Measurements from ENCODE around the gene STEAP1. TPM values are rescaled to one million over a fixed set of nuclear protein-coding genes. Genes with fewer than 3 reads are reported as not detected.

Gene STEAP1
- total RNA-seq, 1 experiment from 2014 or later: 4.1 TPM

DNA sequence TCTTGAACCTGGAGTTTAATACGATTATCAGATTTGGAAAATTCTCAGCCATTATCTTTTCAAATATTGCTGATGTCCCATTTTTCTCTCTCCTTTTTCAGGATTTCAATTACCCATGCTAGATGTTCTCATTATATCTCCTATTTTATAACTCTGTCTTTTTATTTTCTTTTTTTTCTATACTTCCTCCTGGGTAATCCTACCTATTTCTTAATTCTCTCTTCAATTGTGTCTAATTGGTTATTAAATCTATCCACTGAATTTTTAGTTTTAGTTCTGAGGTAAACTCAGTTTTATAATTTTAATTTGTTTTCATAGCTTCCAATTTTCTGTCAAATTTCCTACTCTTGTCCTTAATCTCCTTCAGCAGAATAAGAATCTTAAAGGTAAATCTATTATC, 15.6 kb downstream of the STEAP1 start:
- no peaks in the 10 kb centered on the region for H3K27me3 ChIP-seq (ENCODE audit: insufficient read depth, low read length)
- no peak overlapping the region for H3K9ac ChIP-seq (ENCODE audit: extremely low read depth, insufficient read length, low read length)
- Mint-ChIP-seq H3K36me3 (ENCODE audit: insufficient read depth in 1 of 3, low read depth in 3 of 3) (peaks cover 0 to 5% (median 1%) of the 10 kb centered on the region in 3 experiments; a peak in 2 of 7 replicates), H3K4me3 (no peak overlapping the region), H3K9me3 (peaks cover 8% of the 10 kb centered on the region in 2 experiments; a peak in 3 of 5 replicates), H3K4me1 (no peaks in the 10 kb centered on the region), H3K27me3 (ENCODE audit: low read depth) (no peaks in the 10 kb centered on the region), H3K27ac (no peak overlapping the region)
- H2AFZ ChIP-seq (ENCODE audit: low read length): no peak overlapping the region
- H2BK5ac ChIP-seq (ENCODE audit: insufficient read length, low read length): no peak overlapping the region
- no CpG with 5 or more reads among the region's 1 CpG for WGBS (ENCODE audit: extremely low coverage, insufficient read length, low lambda C conversion rate)
- H3K14ac ChIP-seq (ENCODE audit: insufficient read depth, low read length): no peak overlapping the region
- no peaks in the 10 kb centered on the region for H3K23me2 ChIP-seq (ENCODE audit: insufficient read length, low read depth, low read length, poor library complexity, severe bottlenecking)
- H2BK12ac ChIP-seq (ENCODE audit: insufficient read length, low read depth, low read length): no peak overlapping the region
- no peak overlapping the region for H2BK120ac ChIP-seq (ENCODE audit: low read depth, low read length, poor library complexity, severe bottlenecking)
- no peak overlapping the region for H3K23ac ChIP-seq (ENCODE audit: insufficient read length, low read depth, low read length)
- no peak overlapping the region for H4K91ac ChIP-seq (ENCODE audit: insufficient read length, low read depth, low read length)
- H3K79me1 ChIP-seq (ENCODE audit: insufficient read depth, low read depth, low read length, poor library complexity, severe bottlenecking): no peaks in the 10 kb centered on the region
- H3K4me2 ChIP-seq (ENCODE audit: insufficient read depth, insufficient read length, low read length): no peak overlapping the region
- no peak overlapping the region for H3K56ac ChIP-seq (ENCODE audit: insufficient read length, low read depth, low read length)
- no peak overlapping the region for H3K27ac ChIP-seq (ENCODE audit: insufficient read length, low read depth, low read length)
- H2BK15ac ChIP-seq (ENCODE audit: low read depth, low read length): no peak overlapping the region
- no peak overlapping the region for H4K5ac ChIP-seq (ENCODE audit: insufficient read length, low read depth, low read length)
- no peak for DNase-seq
- H3T11ph ChIP-seq (ENCODE audit: low read length): no peak overlapping the region
- H4K8ac ChIP-seq (replicated peaks; ENCODE audit: insufficient read length, low read depth, low read length): no peak overlapping the region
- no peak overlapping the region for H3K4ac ChIP-seq (ENCODE audit: low read depth, low read length)
- H3K9me3 ChIP-seq (ENCODE audit: control insufficient read depth, low read depth, low read length): no peaks in the 10 kb centered on the region
- H4K20me1 ChIP-seq (ENCODE audit: control insufficient read depth, insufficient read depth, insufficient read length): no peaks in the 10 kb centered on the region
- no peaks in the 10 kb centered on the region for H3K79me2 ChIP-seq (ENCODE audit: insufficient read depth, low read length)
- H2BK20ac ChIP-seq (ENCODE audit: low read depth, low read length, poor library complexity, severe bottlenecking): no peak overlapping the region
- TF ChIP-seq, protein P1, sequence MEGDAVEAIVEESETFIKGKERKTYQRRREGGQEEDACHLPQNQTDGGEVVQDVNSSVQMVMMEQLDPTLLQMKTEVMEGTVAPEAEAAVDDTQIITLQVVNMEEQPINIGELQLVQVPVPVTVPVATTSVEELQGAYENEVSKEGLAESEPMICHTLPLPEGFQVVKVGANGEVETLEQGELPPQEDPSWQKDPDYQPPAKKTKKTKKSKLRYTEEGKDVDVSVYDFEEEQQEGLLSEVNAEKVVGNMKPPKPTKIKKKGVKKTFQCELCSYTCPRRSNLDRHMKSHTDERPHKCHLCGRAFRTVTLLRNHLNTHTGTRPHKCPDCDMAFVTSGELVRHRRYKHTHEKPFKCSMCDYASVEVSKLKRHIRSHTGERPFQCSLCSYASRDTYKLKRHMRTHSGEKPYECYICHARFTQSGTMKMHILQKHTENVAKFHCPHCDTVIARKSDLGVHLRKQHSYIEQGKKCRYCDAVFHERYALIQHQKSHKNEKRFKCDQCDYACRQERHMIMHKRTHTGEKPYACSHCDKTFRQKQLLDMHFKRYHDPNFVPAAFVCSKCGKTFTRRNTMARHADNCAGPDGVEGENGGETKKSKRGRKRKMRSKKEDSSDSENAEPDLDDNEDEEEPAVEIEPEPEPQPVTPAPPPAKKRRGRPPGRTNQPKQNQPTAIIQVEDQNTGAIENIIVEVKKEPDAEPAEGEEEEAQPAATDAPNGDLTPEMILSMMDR (conservative IDR thresholded peaks at IDR 0.05): no peak
- H3K4me1 ChIP-seq (ENCODE audit: insufficient read depth, low read length): no peaks in the 10 kb centered on the region
- no peak overlapping the region for H2AK5ac ChIP-seq (ENCODE audit: insufficient read length, low read length)
- H3K18ac ChIP-seq (ENCODE audit: insufficient read length, low read depth, low read length): no peak overlapping the region

Data from H9 (cell line).